ENCODE data around the gene APOC4.
"Not testable (repeated sequence)": the region's sequence is repeated elsewhere in the genome, so short reads cannot be mapped to it uniquely, and the experiment has no call there.

APOC4 gene

DNA sequence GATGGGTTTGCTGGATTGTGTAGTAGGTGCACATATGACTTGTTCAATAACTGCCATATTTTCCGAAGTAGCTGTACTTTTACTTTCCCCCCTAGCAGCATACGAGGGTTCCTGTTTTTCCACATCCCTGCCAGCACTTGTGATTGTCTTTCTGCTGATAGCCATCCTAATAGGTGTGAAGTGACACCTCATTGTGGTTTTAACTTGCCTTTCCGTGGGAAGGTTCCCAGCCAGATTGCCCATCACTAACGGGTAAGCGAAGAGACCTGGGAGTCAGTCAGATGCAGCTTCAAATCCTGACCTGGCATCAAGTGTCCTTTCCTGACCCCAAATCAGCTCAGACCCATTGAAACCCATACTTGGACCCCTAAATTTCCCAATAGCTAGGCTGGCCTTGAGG lies 17.7 kb downstream of the APOC4 start:
- H3K27me3 Mint-ChIP-seq, result no peaks in the 10 kb centered on the region
- DNase-seq (ENCODE audit: low spot score in 2 of 2), result no peak
- peak overlapping the region; percentile 90 for H3K27ac Mint-ChIP-seq
- H3K36me3 Mint-ChIP-seq, result peaks cover 4% of the 10 kb centered on the region
- no peak overlapping the region for H3K4me3 Mint-ChIP-seq
- H3K4me1 Mint-ChIP-seq, result peaks cover 46% of the 10 kb centered on the region
- H3K9me3 Mint-ChIP-seq, result no peaks in the 10 kb centered on the region
- ATAC-seq (ENCODE audit: low read depth), result no peak

DNA sequence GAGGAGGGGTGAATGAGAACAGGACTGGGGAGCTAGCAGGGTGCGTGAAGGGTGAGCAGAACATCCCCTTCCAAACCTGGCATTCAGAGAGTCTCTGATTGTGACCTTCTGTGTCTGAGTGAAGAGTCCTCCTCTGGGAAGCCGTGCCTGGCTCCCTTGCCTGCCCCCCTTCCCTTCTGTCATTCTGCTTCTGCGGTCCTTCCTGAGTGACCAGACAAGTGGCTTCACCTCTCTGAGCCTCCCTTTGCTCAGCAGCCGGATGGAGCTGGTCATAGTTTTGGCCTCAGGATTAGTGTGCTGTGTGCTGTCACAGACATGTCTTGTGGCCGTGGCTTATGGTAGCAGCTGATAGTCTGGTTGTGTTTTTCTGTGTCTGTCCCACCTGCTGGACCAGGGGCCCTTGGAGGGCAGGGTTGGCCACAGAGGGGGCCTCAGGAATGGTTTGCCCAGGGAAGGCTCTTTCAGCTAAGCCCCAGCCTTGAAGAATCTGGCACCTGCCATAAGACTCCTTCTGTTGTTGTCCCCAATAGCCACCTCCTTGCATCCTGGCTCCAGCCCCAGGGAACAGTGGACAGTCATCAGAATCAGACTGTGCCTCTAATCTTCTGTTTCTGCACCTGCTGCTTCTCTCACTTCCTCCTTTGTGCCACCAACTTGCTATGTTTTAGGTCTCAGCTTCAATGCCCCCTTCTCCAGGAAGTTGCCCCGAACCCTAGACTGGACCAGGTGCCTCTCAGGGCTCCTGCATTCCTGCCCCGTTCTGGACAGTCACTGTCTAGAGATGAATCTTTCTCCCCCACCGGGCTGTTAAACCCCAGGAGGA lies 19.1 kb downstream of the APOC4 start:
- peak overlapping the region; percentile 90 for H3K27ac Mint-ChIP-seq
- H3K9me3 Mint-ChIP-seq, result no peaks in the 10 kb centered on the region
- H3K36me3 Mint-ChIP-seq, result peaks cover 11% of the 10 kb centered on the region
- H3K27me3 Mint-ChIP-seq, result no peaks in the 10 kb centered on the region
- ATAC-seq (ENCODE audit: low read depth) (peak; percentile 97), DNase-seq (ENCODE audit: low spot score in 2 of 2) (peak; percentile 38 to 44)
- peaks cover 40% of the 10 kb centered on the region for H3K4me1 Mint-ChIP-seq
- H3K4me3 Mint-ChIP-seq, result peak overlapping the region; percentile 63

DNA sequence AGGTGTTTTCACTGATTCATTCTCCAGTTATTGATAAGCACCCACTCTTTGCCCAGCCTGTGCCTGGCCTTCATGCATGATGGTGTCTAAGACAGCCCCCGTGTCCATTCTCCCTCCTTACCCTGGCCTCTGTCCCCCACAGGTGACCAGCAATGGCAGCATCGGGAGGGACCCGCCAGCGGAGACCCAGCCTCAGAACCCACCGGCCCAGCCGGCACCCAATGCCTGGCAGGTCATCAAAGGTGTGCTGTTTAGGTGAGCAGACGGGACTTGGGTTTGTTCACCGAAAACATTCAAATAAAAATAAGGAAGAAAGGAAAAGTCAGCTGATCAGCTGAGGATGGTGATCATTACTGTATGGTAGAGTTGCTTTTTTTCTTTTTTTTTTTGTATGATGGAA lies 19.8 kb downstream of the APOC4 start:
- no peak for ATAC-seq (ENCODE audit: low read depth)
- Mint-ChIP-seq H3K4me1 (peaks cover 34% of the 10 kb centered on the region), H3K4me3 (peak overlapping the region; percentile 28)

DNA sequence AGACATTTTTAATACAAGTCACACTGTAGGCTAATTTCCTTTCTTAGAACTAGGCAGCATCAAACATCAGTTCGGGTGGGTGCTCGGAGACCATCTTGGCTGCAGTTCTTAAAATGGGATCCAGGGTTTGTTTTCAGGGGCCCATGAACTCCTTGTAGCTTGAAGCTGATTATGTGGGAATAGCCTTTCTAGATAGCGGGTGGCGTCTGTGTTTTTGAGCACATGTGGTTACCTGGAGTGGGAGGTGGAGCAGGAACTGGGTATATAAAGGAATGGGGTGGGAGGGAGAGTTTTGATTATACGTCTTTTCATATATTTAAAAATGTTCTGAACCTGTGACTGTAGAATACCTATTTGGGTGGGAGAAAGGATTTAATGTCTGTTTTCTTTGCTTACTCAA lies 26.1 kb downstream of the APOC4 start:
- ATAC-seq (ENCODE audit: low read depth), result no peak
- no peaks in the 10 kb centered on the region for H3K9me3 Mint-ChIP-seq
- H3K4me1 Mint-ChIP-seq, result peaks cover under 1% of the 10 kb centered on the region
- H3K27ac Mint-ChIP-seq, result no peak overlapping the region
- no peak for DNase-seq (ENCODE audit: low spot score in 2 of 2)
- H3K36me3 Mint-ChIP-seq, result peaks cover 18% of the 10 kb centered on the region
- no peak overlapping the region for H3K4me3 Mint-ChIP-seq
- no peaks in the 10 kb centered on the region for H3K27me3 Mint-ChIP-seq

More for the DNA sequence above, 19.8 kb downstream of the APOC4 start:
- peak overlapping the region; percentile 90 for H3K27ac Mint-ChIP-seq
- H3K27me3 Mint-ChIP-seq, result no peaks in the 10 kb centered on the region
- H3K9me3 Mint-ChIP-seq, result no peaks in the 10 kb centered on the region
- DNase-seq (ENCODE audit: low spot score in 2 of 2), result no peak
- peaks cover 11% of the 10 kb centered on the region for H3K36me3 Mint-ChIP-seq

DNA sequence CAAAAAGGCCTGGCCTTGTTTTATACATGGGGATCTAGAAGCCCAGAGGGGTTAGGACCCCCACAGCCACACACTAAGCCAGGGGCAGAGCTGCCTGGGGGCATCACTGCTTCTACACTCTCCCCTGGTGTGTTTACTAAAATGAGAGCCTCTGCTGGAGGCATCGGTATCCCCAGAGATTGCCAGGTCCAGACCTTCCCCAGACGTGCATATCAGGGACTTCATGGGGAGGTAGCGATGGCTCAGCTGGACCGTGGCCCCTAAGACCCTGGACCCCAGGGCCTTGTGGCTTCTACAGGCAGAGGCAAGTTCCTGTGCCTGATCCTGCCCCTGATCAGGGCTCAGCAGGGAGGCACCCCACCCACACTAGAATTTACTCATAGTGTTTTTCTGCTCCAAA lies 26.6 kb downstream of the APOC4 start:
- Mint-ChIP-seq H3K4me3 (no peak overlapping the region), H3K9me3 (no peaks in the 10 kb centered on the region), H3K36me3 (peaks cover 21% of the 10 kb centered on the region), H3K4me1 (peaks cover 4% of the 10 kb centered on the region), H3K27me3 (no peaks in the 10 kb centered on the region), H3K27ac (no peak overlapping the region)
- no peak for ATAC-seq (ENCODE audit: low read depth)
- no peak for DNase-seq (ENCODE audit: low spot score in 2 of 2)

DNA sequence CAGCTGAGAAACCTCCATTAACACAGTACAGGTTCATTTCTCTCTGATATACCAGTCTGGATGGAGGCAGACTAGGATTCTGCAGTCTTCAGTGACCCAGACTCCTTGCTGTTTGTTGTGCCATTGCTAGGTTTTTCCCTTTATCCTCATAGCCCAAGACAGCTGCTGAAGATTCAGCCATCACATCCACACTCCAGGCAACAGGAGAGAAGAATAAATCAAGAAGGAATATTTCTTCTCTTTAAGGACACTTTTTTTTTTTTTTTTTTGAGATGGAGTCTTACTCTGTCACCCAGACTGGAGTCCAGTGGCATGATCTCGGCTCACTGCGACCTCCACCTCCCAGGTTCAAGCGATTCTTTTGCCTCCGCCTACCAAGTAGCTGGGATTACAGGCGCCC lies 27.4 kb downstream of the APOC4 start:
- H3K36me3 Mint-ChIP-seq, result peaks cover 24% of the 10 kb centered on the region
- no peak overlapping the region for H3K27ac Mint-ChIP-seq
- DNase-seq (ENCODE audit: low spot score in 2 of 2), result no peak
- H3K4me1 Mint-ChIP-seq, result peaks cover 6% of the 10 kb centered on the region
- no peak for ATAC-seq (ENCODE audit: low read depth)
- H3K27me3 Mint-ChIP-seq, result no peaks in the 10 kb centered on the region
- no peak overlapping the region for H3K4me3 Mint-ChIP-seq
- no peaks in the 10 kb centered on the region for H3K9me3 Mint-ChIP-seq

DNA sequence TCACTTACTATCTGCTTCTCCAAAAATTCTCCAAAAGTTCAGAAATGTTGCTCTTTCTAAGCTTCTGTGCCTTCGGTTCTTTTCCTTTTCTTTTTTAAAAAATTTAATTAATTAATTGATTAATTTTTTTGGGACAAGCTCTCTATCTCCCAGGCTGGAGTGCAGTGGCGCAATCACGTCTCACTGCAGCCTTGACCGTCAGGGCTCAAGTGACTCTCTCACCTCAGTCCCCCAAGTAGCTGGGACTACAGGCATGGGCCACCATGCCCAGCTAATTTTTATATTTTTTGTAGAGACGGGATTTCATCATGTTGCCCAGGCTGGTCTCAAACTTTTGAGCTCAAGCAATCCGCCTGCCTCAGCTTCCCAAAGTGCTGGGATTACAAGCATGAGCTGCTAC lies 29.4 kb downstream of the APOC4 start:
- not testable (repeated sequence) for H3K4me3 Mint-ChIP-seq; H3K4me1 Mint-ChIP-seq; H3K27me3 Mint-ChIP-seq; DNase-seq (ENCODE audit: low spot score in 2 of 2); ATAC-seq (ENCODE audit: low read depth); H3K27ac Mint-ChIP-seq; H3K9me3 Mint-ChIP-seq
- peaks cover 18% of the 10 kb centered on the region for H3K36me3 Mint-ChIP-seq

DNA sequence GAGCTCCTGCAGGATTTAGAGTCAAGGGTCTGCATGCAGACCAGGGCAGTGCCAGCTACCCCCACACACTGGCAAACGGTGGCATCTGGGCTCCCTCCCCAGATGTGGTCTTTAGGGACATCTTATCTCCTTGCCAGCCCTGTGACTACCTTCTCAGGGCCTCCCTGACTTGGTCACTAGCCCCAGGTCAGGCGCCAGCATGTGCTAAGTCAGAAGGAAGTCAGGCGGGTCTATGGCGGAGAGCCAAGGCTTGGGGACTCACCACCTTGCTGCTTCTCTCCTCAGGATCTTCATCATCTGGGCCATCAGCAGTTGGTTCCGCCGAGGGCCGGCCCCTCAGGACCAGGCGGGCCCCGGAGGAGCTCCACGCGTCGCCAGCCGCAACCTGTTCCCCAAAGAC lies 30.8 kb downstream of the APOC4 start:
- no peak for ATAC-seq (ENCODE audit: low read depth)
- Mint-ChIP-seq H3K4me3 (no peak overlapping the region), H3K27me3 (no peaks in the 10 kb centered on the region), H3K4me1 (peaks cover 6% of the 10 kb centered on the region), H3K9me3 (no peaks in the 10 kb centered on the region), H3K36me3 (peaks cover 19% of the 10 kb centered on the region), H3K27ac (no peak overlapping the region)
- DNase-seq (ENCODE audit: low spot score in 2 of 2), result no peak

DNA sequence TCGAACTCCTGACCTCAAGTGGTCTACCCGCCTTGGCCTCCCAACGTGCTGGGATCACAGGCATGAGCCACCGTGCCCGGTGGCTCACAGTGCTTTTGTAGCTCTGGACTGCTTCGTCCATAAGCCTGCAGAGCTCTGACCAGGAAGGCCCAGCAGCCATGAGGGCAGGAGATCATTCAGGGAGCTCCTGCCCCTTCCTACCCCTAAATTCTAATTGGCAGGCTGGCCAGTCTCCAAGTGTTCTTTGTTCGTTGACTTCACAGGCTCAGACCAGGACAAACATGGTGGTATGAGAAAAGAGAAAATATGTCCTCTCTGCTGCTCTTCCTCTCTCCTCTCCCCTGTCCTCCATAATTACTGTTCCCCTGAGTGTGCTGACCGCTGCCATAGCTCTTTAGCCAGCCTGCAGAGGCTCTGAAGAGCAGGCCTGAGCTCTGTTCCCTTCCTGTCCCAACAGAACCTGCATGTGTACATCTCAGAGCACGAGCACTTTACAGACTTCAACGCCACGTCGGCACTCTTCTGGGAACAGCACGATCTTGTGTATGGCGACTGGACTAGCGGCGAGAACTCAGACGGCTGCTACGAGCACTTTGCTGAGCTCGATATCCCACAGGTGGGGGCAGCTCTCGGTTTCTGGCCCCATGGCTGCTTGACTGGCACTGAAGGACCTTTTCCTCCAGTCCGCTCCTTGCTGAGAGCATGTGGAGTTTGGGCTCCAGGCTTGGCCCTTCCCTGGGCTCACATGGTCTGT lies 32.1 kb downstream of the APOC4 start:
- peaks cover 6% of the 10 kb centered on the region for H3K4me1 Mint-ChIP-seq
- DNase-seq (ENCODE audit: low spot score in 2 of 2) (no peak), ATAC-seq (ENCODE audit: low read depth) (no peak)
- H3K4me3 Mint-ChIP-seq, result no peak overlapping the region
- no peaks in the 10 kb centered on the region for H3K27me3 Mint-ChIP-seq
- peaks cover 17% of the 10 kb centered on the region for H3K36me3 Mint-ChIP-seq
- H3K27ac Mint-ChIP-seq, result no peak overlapping the region
- H3K9me3 Mint-ChIP-seq, result no peaks in the 10 kb centered on the region

DNA sequence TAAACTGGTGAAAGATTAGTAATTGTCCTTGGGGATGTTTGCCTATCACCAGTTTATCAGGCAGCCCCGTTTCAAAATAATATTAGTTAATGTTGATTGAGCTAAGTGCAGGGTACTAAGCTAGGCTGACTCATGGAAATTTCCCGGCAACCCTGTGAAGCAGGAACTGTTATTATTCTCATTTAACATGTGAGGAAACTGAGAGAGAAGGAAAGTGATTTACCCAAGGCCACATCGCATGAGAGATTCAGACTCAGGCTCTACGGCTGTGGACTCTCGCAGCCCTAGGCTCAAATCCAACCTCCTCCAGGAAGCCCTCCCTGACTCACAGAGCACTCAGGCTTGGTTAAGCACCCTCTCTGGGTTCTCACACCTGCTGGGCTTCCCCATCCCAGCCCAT lies 32.8 kb downstream of the APOC4 start:
- Mint-ChIP-seq H3K36me3 (peaks cover 18% of the 10 kb centered on the region), H3K9me3 (no peaks in the 10 kb centered on the region), H3K4me1 (peaks cover 6% of the 10 kb centered on the region)

DNA sequence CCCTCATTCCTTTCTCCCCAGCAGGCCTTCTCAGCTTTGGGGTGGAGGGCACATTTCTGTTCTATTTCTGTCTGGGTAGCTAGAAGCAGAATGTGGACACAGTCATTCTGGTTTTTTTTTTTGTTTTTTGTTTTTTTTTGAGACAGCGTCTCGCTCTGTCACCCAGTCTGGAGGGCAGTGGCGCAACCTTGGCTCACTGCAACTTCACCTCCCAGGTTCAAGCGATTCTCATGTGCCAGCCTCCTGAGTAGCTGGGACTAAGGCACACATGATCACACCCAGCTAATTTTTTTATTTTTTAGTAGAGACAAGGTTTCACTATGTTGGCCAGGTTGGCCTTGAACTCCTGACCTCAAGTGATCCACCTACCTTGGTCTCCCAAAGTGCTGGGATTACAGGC lies 33.4 kb downstream of the APOC4 start:
- no peaks in the 10 kb centered on the region for H3K9me3 Mint-ChIP-seq
- H3K36me3 Mint-ChIP-seq, result peaks cover 18% of the 10 kb centered on the region
- H3K4me3 Mint-ChIP-seq, result no peak overlapping the region
- DNase-seq (ENCODE audit: low spot score in 2 of 2), result no peak
- no peak overlapping the region for H3K27ac Mint-ChIP-seq
- no peak for ATAC-seq (ENCODE audit: low read depth)
- H3K4me1 Mint-ChIP-seq, result peaks cover 6% of the 10 kb centered on the region
- H3K27me3 Mint-ChIP-seq, result no peaks in the 10 kb centered on the region

More for the DNA sequence above, 32.8 kb downstream of the APOC4 start:
- ATAC-seq (ENCODE audit: low read depth) (no peak), DNase-seq (ENCODE audit: low spot score in 2 of 2) (no peak)
- Mint-ChIP-seq H3K27me3 (no peaks in the 10 kb centered on the region), H3K4me3 (no peak overlapping the region), H3K27ac (no peak overlapping the region)

DNA sequence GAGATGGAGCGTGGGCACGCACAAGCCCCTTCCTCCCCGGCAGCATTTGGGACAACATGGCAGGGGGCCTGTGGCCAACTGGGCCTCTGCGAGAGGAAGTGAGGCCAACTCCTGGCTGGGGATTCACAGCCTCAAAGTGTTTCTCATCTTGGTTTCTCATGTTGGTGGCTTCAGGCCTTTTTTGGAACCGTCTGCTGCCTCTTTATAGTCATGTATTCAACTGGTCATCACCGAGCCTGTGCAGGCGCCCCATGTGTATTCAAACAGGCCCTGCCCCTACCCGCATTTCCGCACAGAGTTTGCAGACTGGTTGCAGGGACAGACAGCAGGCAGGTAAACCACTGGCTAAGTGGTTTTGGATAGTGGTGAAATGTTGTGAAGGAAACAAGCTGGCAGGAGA lies 42.0 kb downstream of the APOC4 start:
- Mint-ChIP-seq H3K27ac (peak overlapping the region; percentile 28), H3K4me1 (peaks cover 6% of the 10 kb centered on the region), H3K9me3 (no peaks in the 10 kb centered on the region), H3K4me3 (no peak overlapping the region), H3K36me3 (peaks cover 13% of the 10 kb centered on the region), H3K27me3 (no peaks in the 10 kb centered on the region)
- DNase-seq (ENCODE audit: low spot score in 2 of 2), result no peak
- ATAC-seq (ENCODE audit: low read depth), result no peak

DNA sequence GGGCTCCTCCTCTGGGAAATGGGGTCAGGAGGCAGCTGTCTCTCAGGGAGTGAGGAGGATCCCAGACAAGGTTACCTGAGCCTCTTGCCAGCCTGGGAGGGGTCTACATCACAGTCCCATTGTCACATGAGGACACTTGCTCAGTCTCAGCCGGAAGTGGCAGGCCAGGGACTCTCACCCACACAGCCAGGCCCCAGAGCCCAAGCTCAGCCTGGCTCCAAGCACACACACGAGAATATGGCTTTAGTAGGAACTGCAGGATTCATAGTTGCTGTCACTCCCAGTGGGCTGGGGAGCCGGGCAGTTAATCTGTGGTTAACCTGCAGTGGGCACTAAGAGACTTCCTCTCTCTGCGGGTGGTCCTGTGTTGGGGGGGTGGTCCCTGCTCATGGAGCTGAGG lies 43.4 kb downstream of the APOC4 start:
- DNase-seq (ENCODE audit: low spot score in 2 of 2), result no peak
- no peak for ATAC-seq (ENCODE audit: low read depth)
- no peak overlapping the region for H3K4me3 Mint-ChIP-seq
- H3K4me1 Mint-ChIP-seq, result peaks cover 8% of the 10 kb centered on the region
- H3K9me3 Mint-ChIP-seq, result no peaks in the 10 kb centered on the region
- no peaks in the 10 kb centered on the region for H3K27me3 Mint-ChIP-seq
- H3K36me3 Mint-ChIP-seq, result peaks cover 12% of the 10 kb centered on the region
- no peak overlapping the region for H3K27ac Mint-ChIP-seq

DNA sequence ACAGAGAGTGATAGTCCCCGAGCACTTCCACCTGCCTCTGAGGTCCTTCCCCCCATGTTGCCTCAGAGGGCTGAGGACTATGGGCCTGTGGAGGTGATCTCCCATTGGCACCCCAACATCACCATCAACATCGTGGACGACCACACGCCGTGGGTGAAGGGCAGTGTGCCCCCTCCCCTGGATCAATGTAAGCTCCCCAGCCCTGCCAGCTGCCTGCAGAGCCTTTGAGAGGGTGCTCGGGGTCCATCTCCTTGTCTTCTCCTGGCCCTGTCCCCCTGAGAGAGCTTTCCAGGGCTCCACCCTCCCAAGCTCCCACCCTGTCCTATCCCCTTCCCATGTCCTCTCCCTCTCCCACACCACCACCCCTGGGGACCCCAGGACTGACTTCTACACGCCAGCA lies 44.4 kb downstream of the APOC4 start:
- Mint-ChIP-seq H3K27me3 (no peaks in the 10 kb centered on the region), H3K4me1 (peaks cover 8% of the 10 kb centered on the region), H3K9me3 (no peaks in the 10 kb centered on the region), H3K4me3 (no peak overlapping the region), H3K36me3 (peaks cover 12% of the 10 kb centered on the region), H3K27ac (peak overlapping the region; percentile 79)
- ATAC-seq (ENCODE audit: low read depth) (no peak), DNase-seq (ENCODE audit: low spot score in 2 of 2) (no peak)

Data from memory B cell (primary cell).